HepG2 (cell line): ENCODE data around the gene OR10A6. TPM values are rescaled to one million over a fixed set of nuclear protein-coding genes. Genes with fewer than 3 reads are reported as not detected.

Experiments
- polyA plus RNA-seq, 8 experiments: library from polyadenylated mRNA; depleted of rRNA in 3 of 8; stranded (reverse) in 7 of 8; unstranded in 1 of 8; fragments of >200 nt; fragmentation: Illumina TruSeq in 4 of 8; extraction: Trizol in 4 of 8; gene quantifications; 2 replicates each; pipeline versions ENCODE4 v1.2.1 to v1.2.3, GENCODE V29; 2011 to 2016; ENCODE audit warnings: low read depth in 4 of 8, missing spikeins in 1 of 8, mixed read lengths in 1 of 8; ENCODE audit not compliant: insufficient read depth in 1 of 8
- small RNA-seq, 3 experiments: library from RNA; depleted of rRNA; stranded (forward); fragments of <200 nt; gene quantifications; one replicate each; pipeline ENCODE3, GENCODE V24; 2012; ENCODE audit warnings: low read depth in 2 of 3, low replicate concordance in 1 of 3; ENCODE audit not compliant: insufficient read length in 3 of 3, insufficient read depth in 2 of 3
- total RNA-seq, 5 experiments: library from RNA; depleted of rRNA; stranded (reverse); fragments of >200 nt; fragmentation: Illumina TruSeq; extraction: Trizol; gene quantifications; 2 replicates each; pipeline ENCODE4 v1.2.3, GENCODE V29; 2016; ENCODE audit warnings: low read depth in 1 of 5

Gene OR10A6
- total and polyA plus RNA-seq, 2 of the 13 experiments (the other 11 are each of a cell fraction or from before 2014, with no cell fraction given), result not detected

Small RNA genes within 50 kb of the gene (small RNA-seq; reads per million reads assigned to genes)
- gene COX6CP5 (0 reads per million in 3 experiments), gene RNU6-943P (0 reads per million in 3 experiments)

Other genes with a start within 250 kb of the OR10A6 start
- gene OVCH2, start 224.8 kb downstream of the OR10A6 start, total RNA-seq (2016; rRNA removed; fragmentation: Illumina TruSeq; extraction: Trizol), result not detected in 2 replicates
- not detected in 2 replicates for gene OVCH2, start 224.8 kb downstream of the OR10A6 start, polyA plus RNA-seq (2011; rRNA removed)
- gene OR5P2, start 134.3 kb downstream of the OR10A6 start, total RNA-seq (2016; rRNA removed; fragmentation: Illumina TruSeq; extraction: Trizol), result not detected in 2 replicates
- gene OR5P2, start 134.3 kb downstream of the OR10A6 start, polyA plus RNA-seq (2011; rRNA removed), result not detected in 2 replicates
- not detected in 2 replicates for gene OR5P3, start 100.4 kb downstream of the OR10A6 start, total RNA-seq (2016; rRNA removed; fragmentation: Illumina TruSeq; extraction: Trizol)
- not detected in 2 replicates for gene OR5P3, start 100.4 kb downstream of the OR10A6 start, polyA plus RNA-seq (2011; rRNA removed)
- not detected in 2 replicates for gene OR10A3, start 10.4 kb upstream of the OR10A6 start, total RNA-seq (2016; rRNA removed; fragmentation: Illumina TruSeq; extraction: Trizol)
- not detected in 2 replicates for gene OR10A3, start 10.4 kb upstream of the OR10A6 start, polyA plus RNA-seq (2011; rRNA removed)
- gene NLRP10, start 34.2 kb upstream of the OR10A6 start, total RNA-seq (2016; rRNA removed; fragmentation: Illumina TruSeq; extraction: Trizol), result not detected in 2 replicates
- not detected in 2 replicates for gene NLRP10, start 34.2 kb upstream of the OR10A6 start, polyA plus RNA-seq (2011; rRNA removed)
- 187 and 191 TPM in 2 replicates for gene EIF3F, start 56.1 kb upstream of the OR10A6 start, total RNA-seq (2016; rRNA removed; fragmentation: Illumina TruSeq; extraction: Trizol)
- 95.1 and 109 TPM in 2 replicates for gene EIF3F, start 56.1 kb upstream of the OR10A6 start, polyA plus RNA-seq (2011; rRNA removed)
- gene TUB, start 149.9 kb upstream of the OR10A6 start, total RNA-seq (2016; rRNA removed; fragmentation: Illumina TruSeq; extraction: Trizol), result 5.4 and 5.6 TPM in 2 replicates
- 4.3 and 4.8 TPM in 2 replicates for gene TUB, start 149.9 kb upstream of the OR10A6 start, polyA plus RNA-seq (2011; rRNA removed)
- not detected in 2 replicates for gene RIC3, start 237.8 kb upstream of the OR10A6 start, total RNA-seq (2016; rRNA removed; fragmentation: Illumina TruSeq; extraction: Trizol)
- not detected in 2 replicates for gene RIC3, start 237.8 kb upstream of the OR10A6 start, polyA plus RNA-seq (2011; rRNA removed)